Measurements from ENCODE around the gene CD9.

DNA sequence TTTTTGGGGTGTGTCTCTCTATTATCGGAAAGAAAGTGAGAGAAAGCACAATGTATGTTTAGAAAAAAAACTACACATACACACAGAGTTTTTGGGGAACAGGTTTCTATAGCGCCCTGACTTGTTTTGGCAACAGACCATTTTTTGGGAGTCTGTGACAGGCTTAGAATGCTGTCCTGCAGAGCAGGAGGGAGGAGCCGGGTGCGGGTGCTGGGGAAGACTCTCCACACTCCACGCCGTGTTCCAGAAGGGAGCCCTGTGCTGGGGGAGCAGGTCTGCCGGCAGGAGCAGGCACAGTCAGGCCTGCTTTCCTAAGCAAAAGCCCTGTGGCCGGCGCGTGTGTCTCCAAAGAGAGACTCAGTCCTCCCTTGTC lies 26.5 kb downstream of the CD9 start:
- no peak for TF ChIP-seq POLR2A (IDR thresholded peaks at IDR 0.05)
- TF ChIP-seq, protein P1, sequence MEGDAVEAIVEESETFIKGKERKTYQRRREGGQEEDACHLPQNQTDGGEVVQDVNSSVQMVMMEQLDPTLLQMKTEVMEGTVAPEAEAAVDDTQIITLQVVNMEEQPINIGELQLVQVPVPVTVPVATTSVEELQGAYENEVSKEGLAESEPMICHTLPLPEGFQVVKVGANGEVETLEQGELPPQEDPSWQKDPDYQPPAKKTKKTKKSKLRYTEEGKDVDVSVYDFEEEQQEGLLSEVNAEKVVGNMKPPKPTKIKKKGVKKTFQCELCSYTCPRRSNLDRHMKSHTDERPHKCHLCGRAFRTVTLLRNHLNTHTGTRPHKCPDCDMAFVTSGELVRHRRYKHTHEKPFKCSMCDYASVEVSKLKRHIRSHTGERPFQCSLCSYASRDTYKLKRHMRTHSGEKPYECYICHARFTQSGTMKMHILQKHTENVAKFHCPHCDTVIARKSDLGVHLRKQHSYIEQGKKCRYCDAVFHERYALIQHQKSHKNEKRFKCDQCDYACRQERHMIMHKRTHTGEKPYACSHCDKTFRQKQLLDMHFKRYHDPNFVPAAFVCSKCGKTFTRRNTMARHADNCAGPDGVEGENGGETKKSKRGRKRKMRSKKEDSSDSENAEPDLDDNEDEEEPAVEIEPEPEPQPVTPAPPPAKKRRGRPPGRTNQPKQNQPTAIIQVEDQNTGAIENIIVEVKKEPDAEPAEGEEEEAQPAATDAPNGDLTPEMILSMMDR (IDR thresholded peaks at IDR 0.05), result no peak
- no peak for TF ChIP-seq EP300 (IDR thresholded peaks at IDR 0.05)
